Cerebellar nuclear complex (tissue), 1 donor: ENCODE results near the gene NHLH1.

Experiments used
- DNase-seq, 2 experiments: peaks; one replicate each; lab custom pipeline; 2025; lab: John Stamatoyannopoulos, UW

NHLH1 gene

DNA sequence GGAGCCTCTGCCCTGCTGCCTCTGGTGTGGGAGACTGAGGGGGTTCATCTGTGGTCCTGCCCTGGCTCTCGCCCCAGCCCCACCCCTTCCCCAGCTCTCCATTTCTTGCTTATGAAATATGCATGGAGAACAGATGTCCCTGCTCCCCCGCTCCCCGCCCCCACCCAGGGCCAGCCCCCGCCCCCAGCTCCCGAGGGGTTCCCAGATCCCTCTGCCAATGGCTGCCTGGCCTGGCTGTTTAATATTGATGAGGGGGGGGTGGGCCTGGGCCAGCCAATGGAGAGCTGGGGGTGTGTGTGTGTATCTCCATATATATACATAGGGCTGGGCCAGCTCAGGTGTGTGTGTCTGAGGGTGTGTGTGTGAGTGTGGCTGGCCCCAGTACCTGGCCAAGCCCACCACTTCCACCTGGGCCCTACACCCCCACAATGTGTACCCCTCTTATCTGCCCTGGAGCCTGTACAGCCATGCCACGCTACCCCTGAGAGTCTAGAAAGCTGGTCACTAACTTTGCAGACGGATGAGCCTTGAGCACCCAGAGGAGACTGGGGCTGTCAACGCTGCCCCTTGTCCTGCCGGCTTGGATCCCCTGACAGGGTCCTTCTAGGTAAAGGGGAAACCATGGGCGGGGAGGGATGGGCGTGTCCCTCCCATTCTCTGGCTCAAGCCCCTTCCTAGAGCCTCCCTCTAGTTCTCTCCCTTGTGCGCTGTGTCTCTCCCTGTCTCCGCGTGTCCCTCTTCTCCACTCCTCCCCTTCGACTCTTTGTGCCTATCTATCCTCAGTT is at the start of gene NHLH1:
Gene NHLH1 (plus strand): TSS at position 341 of the 785 bp plus-strand sequence. CDS start 3,661 bp downstream, outside the sequence.
- DNase-seq: no peak

DNA sequence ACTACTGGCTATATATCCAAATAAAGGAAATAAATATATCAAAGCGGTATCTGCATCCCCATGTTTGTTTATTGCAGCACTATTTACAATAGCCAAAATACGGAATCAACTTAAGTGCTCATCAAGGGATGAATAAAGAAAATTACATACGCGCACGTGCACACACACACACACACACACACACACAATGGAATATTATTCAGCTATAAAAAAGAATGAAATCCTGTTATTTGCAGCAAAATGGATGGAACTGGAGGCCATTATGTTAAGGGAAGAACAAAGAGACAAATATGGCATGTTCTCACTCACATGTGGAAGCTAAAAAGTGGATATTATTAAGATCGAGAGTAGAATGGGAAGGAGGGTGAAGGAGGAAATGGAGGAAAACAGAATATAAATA is 44.0 kb upstream of the NHLH1 start:
- no peak for DNase-seq

DNA sequence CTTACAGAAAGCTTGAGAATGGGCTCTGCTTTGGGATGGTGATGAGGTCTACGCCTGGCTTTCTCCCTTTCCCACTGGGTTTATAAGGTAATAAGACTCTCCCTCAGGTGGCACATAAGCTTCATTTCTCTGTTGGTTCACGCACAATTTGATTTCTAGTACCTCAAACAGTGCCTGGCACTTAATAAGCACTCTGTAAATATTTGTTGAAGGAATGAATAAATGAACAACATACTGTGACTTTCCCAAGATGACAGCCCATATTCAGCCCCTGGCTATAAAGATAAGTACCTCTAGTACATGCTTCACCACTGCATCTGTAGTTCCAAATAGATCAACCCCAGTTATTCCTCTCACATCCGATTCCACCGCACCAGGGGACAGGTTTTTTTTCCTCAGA is 41.6 kb upstream of the NHLH1 start:
- DNase-seq: no peak

DNA sequence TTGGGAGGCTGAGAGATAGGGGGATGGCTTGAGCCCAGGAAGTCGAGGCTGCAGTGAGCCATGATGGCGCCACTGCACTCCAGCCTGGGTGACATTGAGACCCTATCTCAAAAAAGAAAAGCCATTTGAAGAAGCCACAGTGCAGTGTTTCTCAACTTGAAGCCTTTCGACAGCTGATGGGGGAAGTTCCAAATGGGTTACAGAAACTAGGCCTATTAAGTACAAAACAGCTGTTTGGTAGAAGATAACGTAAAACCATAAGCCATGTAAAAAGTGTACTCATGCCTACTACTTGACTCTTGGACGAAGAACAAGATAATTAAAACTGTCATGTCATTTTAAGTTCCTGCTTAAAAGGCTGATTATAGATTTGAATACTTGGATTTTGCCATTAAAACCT is 40.5 kb upstream of the NHLH1 start:
- DNase-seq: no peak

DNA sequence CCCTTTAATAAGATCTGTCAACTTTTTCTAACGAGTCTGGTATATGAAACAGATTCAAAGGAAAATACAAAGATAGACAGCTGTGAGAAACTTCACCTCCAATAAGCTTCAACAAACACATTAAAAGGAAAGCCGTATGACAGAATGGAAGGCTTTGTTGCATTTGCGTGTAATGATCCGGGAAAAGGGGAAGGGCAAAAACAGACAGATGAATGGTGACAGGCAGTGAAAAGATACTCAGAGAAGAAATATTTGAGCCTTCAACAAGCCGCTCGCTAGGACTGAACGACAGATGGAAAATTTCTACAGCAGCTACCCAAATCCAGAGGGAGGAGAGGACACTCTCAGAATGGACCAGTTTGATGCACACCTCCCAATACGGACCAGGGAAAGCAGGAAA is 38.7 kb upstream of the NHLH1 start:
- no peak for DNase-seq

DNA sequence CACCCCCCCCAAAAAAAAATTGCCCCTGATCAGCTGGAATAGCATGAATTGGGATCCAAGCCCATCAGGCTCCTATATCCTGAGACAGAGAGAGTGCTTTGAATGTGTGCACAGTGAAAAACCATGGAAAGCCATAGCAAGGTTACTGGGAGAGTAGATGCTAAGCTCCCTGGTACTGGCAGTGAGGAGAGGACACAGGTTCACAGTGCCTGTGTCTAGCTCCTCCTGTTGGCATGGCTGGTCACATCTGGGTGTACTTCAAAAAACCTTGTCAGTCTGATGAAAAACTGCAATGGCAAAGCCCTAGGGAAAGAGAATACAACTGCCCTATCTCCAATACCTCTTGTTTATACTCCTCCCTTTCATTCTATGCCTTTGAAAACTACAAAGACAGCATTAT is 36.8 kb upstream of the NHLH1 start:
- no peak for DNase-seq

DNA sequence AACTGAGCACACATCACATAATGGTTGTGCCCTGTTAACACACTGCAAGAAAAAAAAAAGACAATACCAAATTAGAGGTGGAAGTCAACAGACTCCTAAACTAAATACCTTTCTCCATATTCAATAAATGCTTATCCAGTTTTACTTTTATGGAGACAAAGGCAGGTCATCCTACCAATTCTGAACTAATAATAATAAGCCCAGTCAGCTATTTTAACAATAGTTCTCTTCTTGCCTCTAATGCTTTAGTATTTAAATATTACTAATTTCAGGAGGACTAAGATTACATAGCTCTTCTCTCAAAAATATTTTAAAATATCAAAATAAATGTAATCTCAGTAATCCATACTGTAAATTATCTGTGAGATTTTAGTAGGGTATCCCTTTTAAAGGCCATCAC is 34.4 kb upstream of the NHLH1 start:
- no peak for DNase-seq

DNA sequence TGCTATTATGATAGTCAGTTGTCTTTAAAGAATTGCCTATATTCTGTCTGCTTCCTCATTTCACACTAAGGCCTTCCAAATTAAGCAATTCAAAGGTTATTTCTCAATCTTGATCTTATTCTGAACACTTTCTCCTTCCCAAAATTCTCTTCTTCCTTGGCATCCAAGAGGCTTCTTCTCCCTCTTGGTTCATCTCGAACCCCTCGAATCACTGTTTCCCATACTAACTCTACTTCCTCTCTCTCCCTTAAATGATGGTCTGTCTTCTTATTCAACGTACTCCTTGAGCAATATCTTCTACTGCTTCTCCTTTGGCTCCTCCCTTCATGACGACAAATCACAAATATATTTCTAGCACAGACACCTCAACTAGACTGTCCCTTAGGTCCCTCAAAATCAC is 28.3 kb upstream of the NHLH1 start:
- no peak for DNase-seq

DNA sequence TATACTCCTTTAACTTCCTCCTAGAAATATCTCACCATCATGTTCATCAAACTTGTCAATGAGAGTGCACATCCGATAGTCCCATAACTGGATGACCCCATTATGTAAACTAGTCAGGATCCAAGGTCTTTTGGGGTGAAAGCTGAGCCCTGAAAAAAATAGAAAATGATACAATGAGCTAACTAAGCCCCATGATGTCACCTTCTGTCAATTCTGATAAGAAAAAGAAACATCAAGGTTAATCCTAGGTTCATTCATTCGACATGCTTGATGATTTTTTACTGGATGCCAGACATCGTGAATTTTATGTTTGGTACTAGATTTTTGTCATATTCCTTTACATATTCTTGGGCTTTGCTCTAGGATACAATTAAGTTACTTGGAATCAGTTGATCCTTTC is 26.7 kb upstream of the NHLH1 start:
- DNase-seq: no peak

DNA sequence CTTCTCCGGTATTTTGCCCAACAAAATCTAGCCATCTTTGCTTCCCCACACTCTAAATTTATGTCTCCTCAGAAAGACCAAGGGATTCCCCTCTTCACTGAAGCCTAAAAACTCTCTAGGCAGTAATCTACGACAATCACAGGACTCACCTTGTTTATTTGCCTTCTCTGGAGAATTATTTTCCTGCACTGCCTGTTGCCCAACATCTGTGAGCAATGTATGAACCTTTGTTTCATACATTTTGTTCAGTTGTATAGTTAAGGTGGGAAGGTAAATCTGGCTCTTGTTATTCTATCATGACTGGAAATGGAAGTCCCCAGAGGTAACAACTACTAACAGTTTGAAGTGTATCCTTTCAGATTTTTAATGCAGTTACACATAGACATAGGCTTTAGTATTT is 26.0 kb upstream of the NHLH1 start:
- no peak for DNase-seq

DNA sequence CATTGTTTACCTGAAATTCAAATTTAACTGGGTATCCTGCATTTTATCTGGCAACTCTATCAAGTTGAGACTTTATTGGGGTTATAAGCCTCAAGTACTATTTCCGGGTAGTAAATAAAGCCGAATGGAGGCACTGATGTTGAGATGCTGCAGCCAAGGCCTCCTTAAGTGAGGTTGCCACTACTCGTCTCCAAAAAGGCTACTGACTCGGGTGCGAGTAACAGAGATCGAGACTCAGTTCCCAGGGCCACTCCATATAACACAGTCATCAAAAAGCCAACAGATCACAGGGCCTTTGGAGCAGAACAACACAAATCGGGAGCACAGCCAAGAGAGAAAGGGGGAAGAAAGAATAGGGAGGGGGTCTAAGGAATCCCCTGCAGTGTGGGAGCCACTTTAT is 24.3 kb upstream of the NHLH1 start:
- DNase-seq: no peak

DNA sequence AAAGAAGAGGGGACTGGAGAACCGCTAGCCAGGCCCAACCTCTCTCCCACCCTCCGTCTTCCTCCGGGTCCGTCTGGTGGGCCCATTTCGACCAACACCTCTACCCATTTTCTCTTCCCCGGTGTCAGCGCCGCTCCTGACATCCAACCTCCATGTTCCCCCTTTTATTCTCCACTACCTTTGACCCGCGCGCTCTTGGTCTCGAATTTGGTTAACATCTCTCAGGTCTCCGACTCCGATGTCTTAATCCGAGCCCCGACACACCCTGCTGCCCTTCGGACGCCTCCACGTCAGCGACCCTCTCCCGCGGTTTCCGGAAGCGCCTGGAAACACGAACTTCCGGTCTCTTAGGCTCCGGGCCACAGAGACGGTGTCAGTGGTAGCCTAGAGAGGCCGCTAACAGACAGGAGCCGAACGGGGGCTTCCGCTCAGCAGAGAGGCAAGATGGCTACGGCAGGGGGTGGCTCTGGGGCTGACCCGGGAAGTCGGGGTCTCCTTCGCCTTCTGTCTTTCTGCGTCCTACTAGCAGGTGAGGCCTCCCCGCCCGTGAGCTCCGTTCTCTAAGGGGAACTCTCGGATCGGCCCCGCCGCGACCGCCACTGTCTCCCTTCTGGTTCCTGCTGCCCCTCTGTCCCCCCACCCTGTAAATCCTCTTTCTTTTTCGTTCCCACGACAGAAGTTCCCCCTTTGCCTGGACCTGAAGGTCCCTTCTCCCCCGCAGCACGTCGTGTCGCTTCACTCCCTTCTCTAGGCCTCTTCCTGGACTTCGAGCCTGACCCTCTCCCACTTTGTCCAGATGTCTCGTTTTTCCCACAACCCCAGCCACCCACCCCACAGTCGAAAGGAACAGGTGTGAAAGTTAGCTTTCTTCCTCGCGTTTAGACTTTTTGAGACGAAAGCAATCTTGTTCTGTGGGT is 23.7 kb upstream of the NHLH1 start, which contains the start of the genes COPA and NCSTN:
Gene COPA (minus strand): TSS at position 298 of the 917 bp plus-strand sequence. CDS start 80 bp downstream, at position 218.
Gene NCSTN (plus strand): TSS at position 431 of the 917 bp plus-strand sequence. CDS start 14 bp downstream, at position 445.
- peak; percentile 36 to 88 for DNase-seq

DNA sequence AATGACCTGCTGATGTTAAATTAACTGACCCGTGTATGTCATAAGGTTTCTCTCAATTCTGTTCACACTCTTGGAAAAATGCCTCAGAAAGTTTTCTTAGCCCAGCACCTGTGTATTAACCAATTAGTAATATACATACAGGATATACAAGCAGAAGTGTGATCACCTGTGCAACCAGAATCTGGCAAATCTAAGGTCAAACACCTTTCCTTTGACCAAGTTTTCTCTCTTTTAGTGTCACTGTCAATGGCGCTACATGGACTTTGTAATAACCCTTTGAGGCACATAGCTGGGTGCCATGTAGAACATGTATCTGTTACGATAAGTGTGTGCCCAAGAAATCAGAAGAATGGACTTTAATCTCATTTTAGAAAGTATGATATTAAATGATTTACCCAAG is 22.6 kb upstream of the NHLH1 start:
- no peak for DNase-seq

DNA sequence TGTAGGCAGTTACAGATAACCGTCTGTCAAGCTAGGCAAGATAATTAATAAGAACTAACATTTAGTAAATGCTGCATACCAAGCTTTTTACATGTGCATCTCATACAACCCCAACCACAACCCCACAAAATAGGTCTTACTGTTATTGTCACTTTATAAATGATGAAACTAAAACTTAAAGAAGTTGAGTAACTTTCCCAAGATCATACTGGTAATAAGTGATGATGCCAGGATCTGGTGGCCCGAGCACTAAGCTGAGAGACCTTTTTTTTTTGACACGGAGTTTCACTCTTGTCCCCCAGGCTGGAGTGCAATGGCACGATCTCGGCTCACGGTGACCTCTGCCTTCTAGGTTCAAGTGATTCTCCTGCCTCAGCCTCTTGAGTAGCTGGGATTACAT is 21.9 kb upstream of the NHLH1 start:
- no peak for DNase-seq

DNA sequence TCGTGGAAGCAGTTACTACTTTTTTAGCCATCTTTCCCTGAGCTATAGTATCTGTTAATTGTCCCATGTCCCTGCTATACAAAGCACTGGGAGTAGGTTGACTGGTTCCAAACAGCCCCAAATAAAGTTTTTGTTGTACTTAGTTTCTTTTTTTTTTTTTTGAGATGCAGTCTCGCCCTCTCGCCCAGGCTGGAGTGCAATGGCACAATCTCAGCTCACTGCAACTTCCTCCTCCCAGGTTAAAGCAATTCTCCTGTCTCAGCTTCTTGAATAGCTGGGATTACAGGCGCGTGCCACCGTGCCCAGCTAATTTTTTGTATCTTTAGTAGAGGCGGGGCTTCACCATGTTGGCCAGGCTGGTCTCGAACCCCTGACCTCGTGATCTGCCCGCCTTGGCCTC is 20.4 kb upstream of the NHLH1 start:
- no peak for DNase-seq

DNA sequence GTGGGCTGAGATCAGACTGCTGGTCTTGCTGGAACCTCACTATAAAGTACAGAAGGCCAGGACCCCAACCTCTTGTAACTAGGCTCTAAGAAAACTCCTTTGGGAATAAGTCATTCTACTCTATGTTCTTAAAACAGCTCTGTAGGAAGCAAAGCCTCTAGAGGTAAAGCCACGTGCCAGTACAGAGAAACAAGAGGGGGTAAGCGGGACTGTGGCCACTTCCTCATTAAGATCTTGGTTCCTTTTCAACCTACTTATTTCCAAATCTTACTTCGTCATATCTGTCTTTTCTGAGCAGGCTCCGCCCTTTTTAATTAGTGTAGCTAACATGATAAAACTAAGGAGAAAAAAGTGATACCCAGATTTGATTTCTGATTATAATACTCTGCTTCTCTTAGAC is 19.9 kb upstream of the NHLH1 start:
- DNase-seq: no peak

DNA sequence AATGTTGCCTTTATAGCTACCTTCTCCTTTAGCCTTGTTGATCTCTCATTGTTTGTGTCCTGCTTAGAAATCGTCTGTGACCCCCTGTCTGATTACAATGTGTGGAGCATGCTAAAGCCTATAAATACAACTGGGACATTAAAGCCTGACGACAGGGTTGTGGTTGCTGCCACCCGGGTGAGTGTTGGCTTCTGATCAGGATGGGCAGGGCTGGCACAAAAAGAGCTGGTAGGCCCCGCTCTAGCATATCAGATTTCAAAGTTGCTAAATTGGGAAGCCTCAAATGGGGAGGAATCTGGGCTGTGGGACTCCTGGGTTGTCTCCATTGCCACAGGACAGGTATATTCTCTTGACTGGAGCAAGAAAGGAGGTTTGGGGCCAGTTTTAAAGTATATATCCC is 15.2 kb upstream of the NHLH1 start:
- DNase-seq: no peak

DNA sequence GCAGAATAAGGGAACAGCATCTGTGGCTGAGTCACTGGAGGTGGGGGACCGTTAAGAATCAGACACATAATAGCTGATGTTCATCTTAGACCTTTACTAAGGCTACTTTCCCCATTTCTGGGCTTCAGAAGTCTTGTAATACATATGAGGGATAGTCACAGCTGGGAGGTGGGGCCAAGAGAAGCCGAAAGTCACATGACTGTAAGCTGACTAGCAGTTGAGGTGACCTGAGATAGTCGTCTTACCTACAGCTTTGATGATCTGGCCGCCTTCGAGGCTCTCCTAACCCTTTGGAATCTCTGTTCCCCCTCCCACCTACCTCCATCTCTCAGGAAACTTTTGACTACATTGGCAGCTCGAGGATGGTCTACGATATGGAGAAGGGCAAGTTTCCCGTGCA is 14.3 kb upstream of the NHLH1 start:
- DNase-seq: no peak

DNA sequence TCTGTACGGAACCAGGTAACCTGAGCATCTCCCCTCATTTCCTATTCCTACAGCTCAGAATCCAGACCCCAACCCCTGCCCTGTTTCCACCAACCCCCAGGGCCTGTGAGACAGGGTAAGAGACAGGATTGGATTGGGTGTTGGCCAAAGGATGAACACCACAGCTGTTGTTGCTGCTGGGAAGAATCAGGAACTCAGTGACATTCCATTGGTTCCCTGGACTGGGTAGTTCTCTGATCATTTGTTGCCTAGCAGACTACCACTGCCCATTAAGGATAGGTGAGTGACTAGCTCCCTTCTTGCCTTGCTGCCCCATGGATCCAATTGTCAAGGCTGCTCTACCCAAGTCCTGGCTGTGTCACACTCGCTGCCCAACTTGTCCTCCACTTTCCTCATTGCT is 13.6 kb upstream of the NHLH1 start:
- DNase-seq: no peak

DNA sequence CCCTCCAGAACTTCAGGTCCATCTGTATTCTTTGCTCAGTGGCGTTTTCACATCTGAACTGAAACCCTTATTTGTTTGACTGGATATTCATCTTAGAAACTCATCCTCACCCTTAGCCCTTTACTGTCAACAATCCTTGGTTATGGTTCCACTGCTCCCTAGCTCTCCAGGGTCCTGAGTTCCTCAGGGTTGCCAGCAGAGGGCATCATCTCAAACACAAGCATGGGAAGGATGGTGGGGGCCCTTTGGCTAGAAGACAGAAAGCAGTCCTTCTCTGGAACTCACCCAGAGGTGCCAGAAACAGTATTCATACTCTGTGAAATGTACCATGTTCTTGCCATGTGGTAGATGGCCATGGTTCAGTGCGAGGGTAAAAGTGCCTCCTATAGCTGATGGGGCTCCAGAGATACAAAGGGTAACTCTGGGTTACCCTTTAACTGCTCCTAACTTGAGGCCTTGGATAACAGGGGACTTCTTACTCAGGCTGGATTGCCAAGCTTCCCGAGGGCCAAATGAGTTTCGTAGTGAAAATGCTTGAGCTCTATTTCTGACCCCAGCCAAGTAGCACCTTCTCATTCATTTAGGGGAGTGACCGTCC is 12.4 kb upstream of the NHLH1 start:
- DNase-seq: no peak

DNA sequence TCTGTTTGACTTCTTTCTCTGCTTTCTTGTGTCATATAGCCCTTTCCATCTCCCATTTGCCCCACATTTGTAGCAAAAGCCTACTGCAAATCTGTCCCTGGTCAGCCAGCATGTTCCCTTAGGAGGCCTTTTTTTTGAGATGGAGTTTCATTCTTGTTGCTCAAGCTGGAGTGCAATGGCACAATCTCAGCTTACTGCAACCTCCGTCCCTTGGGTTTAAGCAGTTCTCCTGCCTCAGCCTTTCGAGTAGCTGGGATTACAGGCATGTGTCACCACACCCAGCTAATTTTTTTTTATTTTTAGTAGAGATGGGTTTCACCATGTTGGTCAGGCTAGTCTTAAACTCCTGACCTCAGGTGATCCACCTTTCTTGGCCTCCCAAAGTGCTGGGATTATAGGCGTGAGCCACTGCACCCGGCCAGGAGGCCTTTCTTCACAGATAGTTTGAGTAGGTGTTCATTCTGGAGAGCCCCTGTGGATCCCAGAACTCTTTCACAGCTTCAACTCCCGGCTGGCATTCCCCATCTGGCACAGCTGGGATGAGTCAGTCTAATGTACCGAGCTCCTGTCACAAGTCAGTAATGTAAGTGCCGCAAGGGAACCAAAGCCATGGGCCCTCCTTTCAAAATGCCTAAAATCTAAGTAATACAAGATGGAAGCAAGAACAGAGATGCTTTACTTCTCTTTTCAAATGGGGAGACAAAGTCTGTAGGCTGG is 9.4 kb upstream of the NHLH1 start:
- no peak for DNase-seq

DNA sequence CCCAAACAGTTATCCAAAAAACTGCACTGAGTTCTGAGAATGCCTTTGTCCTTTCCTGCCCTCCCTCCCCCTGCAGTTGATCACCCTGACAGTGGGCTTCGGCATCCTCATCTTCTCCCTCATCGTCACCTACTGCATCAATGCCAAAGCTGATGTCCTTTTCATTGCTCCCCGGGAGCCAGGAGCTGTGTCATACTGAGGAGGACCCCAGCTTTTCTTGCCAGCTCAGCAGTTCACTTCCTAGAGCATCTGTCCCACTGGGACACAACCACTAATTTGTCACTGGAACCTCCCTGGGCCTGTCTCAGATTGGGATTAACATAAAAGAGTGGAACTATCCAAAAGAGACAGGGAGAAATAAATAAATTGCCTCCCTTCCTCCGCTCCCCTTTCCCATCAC is 8.8 kb upstream of the NHLH1 start:
- DNase-seq: no peak
